D341Med (cell line): ENCODE results near the gene GTPBP3.
A peak's percentile ranks its signal among the peaks of the same experiment; 100 is the strongest.
"Not testable (repeated sequence)": the region's sequence is repeated elsewhere in the genome, so short reads cannot be mapped to it uniquely, and the experiment has no call there.

ENCODE experiments used
- DNase-seq: peaks from one replicate; pipeline ENCODE4 v3.0.0; 2012; ENCODE audit warnings: low spot score

GTPBP3 gene

GRCh38 chr19:17341845-17342244 is 4.5 kb downstream of the GTPBP3 start:
- no peak for DNase-seq

DNA sequence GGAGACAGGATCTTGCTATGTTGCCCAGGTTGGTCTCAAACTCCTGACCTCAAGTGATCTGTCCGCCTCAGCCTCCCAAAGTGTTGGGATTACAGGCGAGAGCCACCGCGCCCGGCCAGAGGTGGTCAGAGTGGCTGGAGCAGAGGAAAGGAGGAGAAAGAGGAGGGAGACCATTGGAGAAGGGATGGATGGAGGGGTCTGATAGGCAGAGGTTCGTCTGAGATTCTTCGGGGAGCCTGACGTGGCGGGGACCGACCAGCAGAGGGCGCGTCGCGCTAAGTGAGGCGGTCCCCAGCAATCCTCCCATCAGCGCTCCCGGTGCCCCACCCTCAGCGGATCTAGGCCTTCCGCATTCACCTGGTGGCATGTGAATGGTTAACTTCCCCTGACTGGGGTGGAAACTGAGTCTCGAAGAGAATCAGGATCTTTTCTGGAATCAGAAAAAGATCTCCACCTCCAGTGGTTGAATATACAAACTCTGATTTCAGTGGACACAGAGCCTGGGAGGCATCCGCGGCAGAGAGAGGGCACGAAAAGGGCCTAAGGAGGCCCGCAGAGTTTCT is 8.8 kb downstream of the GTPBP3 start:
- peak; percentile 90 for DNase-seq

- DNase-seq = no peak
Observed at GRCh38 chr19:17347361-17347760, 10.0 kb downstream of the GTPBP3 start.

GRCh38 chr19:17347877-17348276 is 10.5 kb downstream of the GTPBP3 start:
- DNase-seq = no peak

DNA sequence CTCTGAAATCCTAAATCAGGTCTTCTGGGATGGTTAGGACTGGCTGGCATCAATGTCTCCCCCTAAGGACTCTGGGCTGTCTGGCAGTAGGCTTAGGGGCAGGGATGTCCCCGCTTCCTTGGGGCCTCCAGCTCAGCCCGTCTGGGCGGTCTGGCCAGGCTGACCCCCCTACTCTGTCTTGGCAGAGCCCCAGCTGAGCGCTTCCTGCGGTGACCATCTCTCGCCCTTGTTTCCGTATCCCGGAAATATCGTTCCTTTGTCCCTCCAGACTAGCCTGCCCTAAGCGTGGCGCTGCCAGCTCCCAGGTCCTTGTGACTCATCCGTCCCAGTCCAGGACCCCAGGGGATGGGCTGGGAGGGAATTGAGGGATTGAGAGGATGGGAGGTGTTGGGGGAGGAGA is 11.3 kb downstream of the GTPBP3 start:
- no peak for DNase-seq

DNA sequence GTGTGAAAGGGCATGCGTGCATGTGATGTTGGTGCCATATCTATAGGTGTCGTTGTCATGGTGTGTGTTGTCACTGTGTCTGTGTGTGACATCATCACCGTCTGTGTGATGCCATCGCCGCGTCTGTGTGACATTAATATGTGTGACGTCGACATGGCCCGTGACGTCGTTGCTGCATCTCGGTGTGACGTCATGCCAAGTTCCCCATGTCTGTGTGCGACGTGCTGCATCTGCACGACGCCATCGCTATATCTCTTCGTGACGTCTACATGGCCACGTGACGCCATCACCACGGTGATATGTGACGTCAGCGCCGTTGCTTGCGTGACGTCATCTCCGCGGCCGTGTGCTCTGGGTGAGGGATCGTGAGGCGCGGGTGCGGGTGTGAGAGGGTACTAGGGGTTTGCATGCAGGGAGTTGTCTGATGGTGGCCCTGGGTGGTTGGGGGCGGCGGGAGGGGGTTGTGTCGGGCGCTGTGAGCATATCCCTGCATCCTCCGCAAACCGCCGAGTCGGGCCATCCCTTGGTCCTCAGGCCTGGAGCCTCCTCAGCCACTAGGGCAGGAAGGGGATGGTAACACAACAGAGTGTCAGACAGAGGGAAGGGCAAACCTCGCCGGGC is 14.6 kb downstream of the GTPBP3 start:
- no peak for DNase-seq

- DNase-seq = no peak
Observed at GRCh38 chr19:17352608-17353280, 15.4 kb downstream of the GTPBP3 start.

GRCh38 chr19:17353386-17353785 is 16.0 kb downstream of the GTPBP3 start:
- no peak for DNase-seq

DNA sequence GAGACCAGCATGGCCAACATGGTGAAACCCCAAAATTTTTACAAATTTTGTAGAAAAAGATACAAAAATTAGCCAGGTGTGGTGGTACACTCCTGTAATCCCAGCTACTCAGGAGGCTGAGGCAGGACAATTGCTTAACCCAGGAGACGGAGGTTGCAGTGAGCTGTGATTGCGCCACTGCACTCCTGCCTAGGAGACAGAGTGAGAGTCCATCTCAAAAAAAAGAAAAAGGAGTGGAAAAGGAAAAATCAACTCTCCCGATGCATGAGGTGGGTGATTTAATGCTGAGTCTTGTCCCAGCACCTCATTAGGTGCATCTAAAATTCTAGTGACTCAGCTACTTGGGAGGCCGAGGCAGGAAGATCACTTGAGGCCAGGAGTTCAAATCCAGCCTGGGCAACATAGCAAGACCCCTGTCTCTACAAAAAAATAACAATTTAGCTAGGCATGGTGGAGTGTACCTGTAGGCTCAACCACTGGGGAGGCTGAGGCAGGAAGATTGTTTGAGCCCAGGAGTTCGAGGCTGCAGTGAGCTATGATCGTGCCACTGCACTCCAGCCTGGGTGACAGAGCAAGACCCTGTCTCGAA is 19.8 kb downstream of the GTPBP3 start:
- no peak for DNase-seq

- DNase-seq = no peak
Observed at GRCh38 chr19:17357724-17358123, 20.4 kb downstream of the GTPBP3 start.

DNA sequence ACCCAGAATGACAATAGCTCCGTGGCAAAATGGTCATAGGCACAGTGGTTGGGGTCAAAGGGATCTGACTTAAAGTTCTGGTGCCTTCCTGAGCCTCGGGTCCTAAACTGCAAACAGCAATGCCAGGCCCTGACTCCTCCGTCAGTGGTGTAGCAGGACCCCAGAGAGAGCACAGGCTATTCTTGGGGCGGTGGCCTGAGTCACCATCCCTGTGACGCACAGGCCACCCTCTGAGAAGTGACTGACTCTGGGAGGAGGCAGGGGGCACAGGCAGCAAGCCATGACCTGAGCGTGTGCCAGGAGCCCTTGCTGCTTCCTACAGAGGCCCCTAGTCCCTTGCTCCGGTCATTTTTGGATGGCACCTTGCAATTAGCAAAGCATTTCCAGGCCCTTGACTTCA is 21.0 kb downstream of the GTPBP3 start:
- DNase-seq = peak; percentile 29

DNA sequence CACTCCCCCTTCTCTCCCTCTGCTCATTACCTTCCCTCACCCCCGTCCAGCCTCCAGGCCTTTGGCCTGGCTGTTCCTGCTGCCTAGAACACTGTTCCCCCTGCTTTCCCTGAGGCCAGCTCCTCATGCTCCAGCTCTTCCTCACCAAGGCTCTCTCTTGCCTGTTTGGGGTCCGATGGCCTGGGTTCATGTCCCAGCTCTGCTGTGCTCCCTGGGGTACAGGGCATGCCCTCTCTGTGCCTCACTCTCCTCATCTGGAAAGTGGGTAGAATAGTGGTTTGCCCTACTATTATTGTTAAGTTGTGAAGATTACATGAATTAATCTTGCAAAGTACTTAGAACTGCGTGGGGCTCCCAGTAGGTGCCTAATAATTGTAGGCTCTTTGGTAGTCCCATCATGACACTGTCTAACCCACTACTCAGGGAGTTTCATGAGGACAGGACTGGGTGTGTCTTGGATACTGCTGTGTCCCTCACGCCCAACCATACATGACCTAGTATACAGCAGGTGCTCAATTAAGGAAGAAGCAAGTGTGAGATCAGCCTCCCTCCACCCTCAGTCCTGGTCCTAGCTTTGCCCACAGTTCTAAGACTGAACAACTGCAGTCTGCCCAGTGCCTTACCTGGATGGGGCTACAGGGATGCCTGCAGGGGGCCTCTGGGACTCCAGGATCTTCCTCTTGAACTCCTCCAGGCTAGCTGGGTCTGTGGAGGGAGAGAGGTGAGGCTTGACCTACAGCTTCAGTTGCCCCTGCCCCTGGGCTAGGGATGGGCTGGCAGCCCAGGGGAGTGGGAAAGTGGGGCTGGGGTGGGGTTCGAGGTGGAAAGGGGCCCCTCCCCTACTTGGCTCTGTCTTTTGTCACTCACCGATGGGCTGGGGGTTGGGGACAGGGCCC is 22.8 kb downstream of the GTPBP3 start:
- DNase-seq = peak; percentile 25

- DNase-seq = not testable (repeated sequence)
Observed at GRCh38 chr19:17363852-17364605, 26.7 kb downstream of the GTPBP3 start.

GRCh38 chr19:17365361-17365760 is 28.0 kb downstream of the GTPBP3 start:
- no peak for DNase-seq

DNA sequence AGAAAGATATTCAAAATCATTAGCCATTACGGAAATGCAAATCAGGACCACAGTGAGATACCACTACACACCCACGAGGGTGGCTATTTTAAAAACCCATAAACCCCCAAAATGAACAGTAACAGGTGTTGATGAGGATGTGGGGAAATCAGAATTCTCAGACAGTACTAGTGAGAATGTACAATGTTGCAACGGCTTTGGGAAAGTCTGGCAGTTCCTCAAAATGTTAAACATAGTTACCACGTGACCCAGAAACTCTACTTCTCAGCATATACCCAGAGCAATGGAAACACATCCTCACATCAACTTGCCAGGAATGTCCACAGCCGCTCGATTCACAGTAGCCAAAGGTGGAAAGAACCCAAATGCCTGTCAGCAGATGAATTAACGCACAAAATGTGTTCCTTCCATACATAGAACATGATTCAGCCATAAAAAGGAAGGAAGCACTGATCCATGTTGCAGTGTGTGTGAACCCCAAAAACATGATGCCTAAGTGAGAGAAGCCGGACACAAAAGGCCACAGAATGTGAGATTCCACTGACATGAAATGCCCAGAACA is 32.8 kb downstream of the GTPBP3 start:
- DNase-seq = no peak

- DNase-seq = no peak
Observed at GRCh38 chr19:17376935-17377600, 39.7 kb downstream of the GTPBP3 start, which contains the start of gene PLVAP. TSS of gene PLVAP (minus strand) at chr19:17377342. CDS start at chr19:17377288, 54 bp downstream.

DNA sequence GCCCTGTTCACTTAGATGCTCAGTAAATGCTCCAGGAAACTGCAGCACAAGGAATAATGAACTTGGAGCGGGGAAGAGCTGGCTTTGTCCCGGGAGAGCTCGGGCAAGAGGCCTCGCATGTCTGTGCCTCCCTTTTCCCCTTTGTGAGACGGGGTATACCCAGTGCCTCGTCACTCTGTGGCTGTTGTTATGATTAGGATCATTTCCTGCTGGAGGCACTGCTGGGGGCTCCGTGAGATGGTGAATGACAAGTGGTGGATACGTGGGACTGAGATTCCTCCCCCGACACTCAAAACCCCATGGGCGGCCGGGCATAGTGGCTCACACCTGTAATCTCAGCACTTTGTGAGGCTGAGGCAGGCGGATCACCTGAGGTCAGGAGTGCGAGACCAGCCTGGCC is 40.9 kb downstream of the GTPBP3 start:
- DNase-seq = no peak

GRCh38 chr19:17379221-17379631 is 41.9 kb downstream of the GTPBP3 start:
- DNase-seq = no peak

DNA sequence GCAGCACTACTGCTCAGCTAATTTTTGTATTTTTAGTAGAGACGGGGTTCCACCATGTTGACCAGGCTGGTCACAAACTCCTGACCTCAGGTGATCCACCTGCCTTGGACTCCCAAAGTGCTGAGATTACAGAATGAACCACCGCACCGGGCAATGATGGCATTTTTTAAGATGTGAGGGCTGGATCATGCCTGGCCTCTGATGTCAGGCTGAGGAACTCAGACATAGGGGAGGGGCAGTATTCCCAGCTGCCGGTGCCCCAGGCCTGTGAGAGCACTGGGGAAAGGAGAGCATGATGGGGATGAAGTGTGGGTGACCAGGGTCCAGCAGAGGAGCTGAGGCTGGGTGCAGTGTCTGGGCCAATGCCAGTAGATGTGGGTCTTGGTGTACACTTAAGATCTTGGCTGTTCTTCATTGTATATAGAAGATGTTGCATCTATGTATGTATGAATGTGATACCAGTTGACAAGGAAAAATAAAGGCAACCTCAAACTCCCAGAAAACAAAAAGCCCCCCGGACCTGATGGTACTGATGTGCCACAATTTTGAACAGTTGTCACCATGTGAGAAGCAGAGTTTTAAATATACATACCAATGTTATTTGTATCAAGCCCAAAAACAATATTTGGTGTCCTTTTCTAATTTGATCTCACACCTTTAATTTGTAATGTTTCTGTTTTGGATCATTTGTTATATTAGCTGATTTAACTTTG is 43.2 kb downstream of the GTPBP3 start:
- no peak for DNase-seq
